Karpas-422 (cell line): ENCODE results near the gene AKT3. TPM values are rescaled to one million over a fixed set of nuclear protein-coding genes. Genes with fewer than 3 reads are reported as not detected.

Experiments
- DNase-seq: peaks from one replicate; pipeline ENCODE4 v3.0.0-alpha.2; 2015
- H2AFZ ChIP-seq: fragments of 200-600 bp; sonication (generic); 2 replicates; pipeline ENCODE4 v1.6.1; 2014; ENCODE audit warnings: antibody characterized with exemption, low read length, mixed read lengths
- H3K27ac ChIP-seq: fragments of 200-600 bp; sonication (generic); 2 replicates; pipeline ENCODE4 v1.5.1; 2014; ENCODE audit warnings: mild to moderate bottlenecking, low read length, moderate library complexity
- H3K27me3 ChIP-seq: fragments of 200-600 bp; sonication (generic); 2 replicates; pipeline ENCODE4 v1.6.1; 2014; ENCODE audit warnings: low read length, mixed read lengths
- H3K36me3 ChIP-seq: fragments of 200-600 bp; sonication (generic); 2 replicates; pipeline ENCODE4 v1.6.1; 2014; ENCODE audit warnings: low read length, mixed read lengths; ENCODE audit not compliant: insufficient read depth
- H3K4me1 ChIP-seq: fragments of 200-600 bp; sonication (generic); 2 replicates; pipeline ENCODE4 v1.6.1; 2014; ENCODE audit warnings: mild to moderate bottlenecking, low read length, mixed read lengths
- H3K4me2 ChIP-seq: fragments of 200-600 bp; sonication (generic); 2 replicates; pipeline ENCODE4 v1.6.1; 2014; ENCODE audit warnings: low read length, low read depth, mild to moderate bottlenecking; ENCODE audit not compliant: poor library complexity, severe bottlenecking
- H3K4me3 ChIP-seq: fragments of 200-600 bp; sonication (generic); 2 replicates; pipeline ENCODE4 v1.5.1; 2014; ENCODE audit warnings: mild to moderate bottlenecking, antibody characterized with exemption, low read length, mixed read lengths
- H3K79me2 ChIP-seq: fragments of 200-600 bp; sonication (generic); 2 replicates; pipeline ENCODE4 v1.6.1; 2014; ENCODE audit warnings: mild to moderate bottlenecking, low read length, mixed read lengths
- H3K9ac ChIP-seq: fragments of 200-600 bp; sonication (generic); 2 replicates; pipeline ENCODE4 v1.6.0; 2014; ENCODE audit warnings: low read length
- H3K9me2 ChIP-seq: fragments of 200-600 bp; sonication (generic), shearing (Covaris generic); replicated peaks from 2 replicates; pipeline ENCODE4 v1.6.0; 2014; ENCODE audit warnings: mild to moderate bottlenecking, low read length, moderate library complexity; ENCODE audit not compliant: insufficient read depth
- H3K9me3 ChIP-seq: fragments of 300-700, 200-600 bp; sonication (generic); 2 replicates; pipeline ENCODE4 v1.6.1; 2014; ENCODE audit warnings: low read length, mixed read lengths
- H4K20me1 ChIP-seq: fragments of 200-600 bp; sonication (generic); 2 replicates; pipeline ENCODE4 v1.6.1; 2014; ENCODE audit warnings: mild to moderate bottlenecking, antibody characterized with exemption, low read length, low read depth; ENCODE audit not compliant: insufficient read depth
- total RNA-seq: library from RNA; depleted of rRNA; stranded (reverse); fragments of >200 nt; shearing (Covaris generic); gene quantifications from 2 replicates; pipeline ENCODE4 v1.2.3, GENCODE V29; 2014; ENCODE audit warnings: low replicate concordance

AKT3 gene
- total RNA-seq, 1 experiment from 2014 or later, result 0.11 TPM

GRCh38 chr1:243473227-243474135 is 376.6 kb downstream of the AKT3 start:
- DNase-seq, result no peak
- Histone ChIP-seq H3K27me3 (no peaks in the 10 kb centered on the region), H4K20me1 (no peaks in the 10 kb centered on the region), H3K36me3 (no peaks in the 10 kb centered on the region), H3K9ac (no peak overlapping the region), H3K27ac (no peak overlapping the region), H3K79me2 (no peaks in the 10 kb centered on the region), H2AFZ (no peak overlapping the region), H3K4me1 (peaks cover 20% of the 10 kb centered on the region), H3K4me2 (no peak overlapping the region), H3K9me3 (no peaks in the 10 kb centered on the region), H3K4me3 (no peak overlapping the region), H3K9me2 (no peaks in the 10 kb centered on the region)

- Histone ChIP-seq H3K27me3 (no peaks in the 10 kb centered on the region), H3K4me2 (peak overlapping the region; percentile 53), H3K4me3 (no peak overlapping the region), H3K36me3 (no peaks in the 10 kb centered on the region), H3K9me3 (no peaks in the 10 kb centered on the region), H3K79me2 (no peaks in the 10 kb centered on the region), H3K4me1 (peaks cover 20% of the 10 kb centered on the region), H2AFZ (0 out of 2 replicates have a peak overlapping the region, but pooled peaks have one; percentile 55), H3K9ac (no peak overlapping the region), H3K27ac (peak overlapping the region; percentile 63), H4K20me1 (no peaks in the 10 kb centered on the region), H3K9me2 (no peaks in the 10 kb centered on the region)
- peak; percentile 61 for DNase-seq
These were observed 378.0 kb downstream of the AKT3 start for GRCh38 chr1:243471754-243472745.

GRCh38 chr1:243471026-243471685 is 378.9 kb downstream of the AKT3 start:
- no peaks in the 10 kb centered on the region for H3K9me2 ChIP-seq
- no peaks in the 10 kb centered on the region for H3K79me2 ChIP-seq
- H3K27ac ChIP-seq, result 0 out of 2 replicates have a peak overlapping the region, but pooled peaks have one; percentile 29
- no peaks in the 10 kb centered on the region for H3K36me3 ChIP-seq
- H3K4me1 ChIP-seq, result peaks cover 20% of the 10 kb centered on the region
- DNase-seq, result no peak
- peak overlapping the region; percentile 53 for H3K4me2 ChIP-seq
- no peak overlapping the region for H3K4me3 ChIP-seq
- no peak overlapping the region for H2AFZ ChIP-seq
- H4K20me1 ChIP-seq, result no peaks in the 10 kb centered on the region
- no peaks in the 10 kb centered on the region for H3K27me3 ChIP-seq
- H3K9me3 ChIP-seq, result no peaks in the 10 kb centered on the region
- no peak overlapping the region for H3K9ac ChIP-seq

GRCh38 chr1:243470502-243470901 is 379.5 kb downstream of the AKT3 start:
- no peak overlapping the region for H3K4me2 ChIP-seq
- no peaks in the 10 kb centered on the region for H3K27me3 ChIP-seq
- no peaks in the 10 kb centered on the region for H3K36me3 ChIP-seq
- H3K9me3 ChIP-seq, result no peaks in the 10 kb centered on the region
- H3K9me2 ChIP-seq, result no peaks in the 10 kb centered on the region
- no peaks in the 10 kb centered on the region for H3K79me2 ChIP-seq
- no peak for DNase-seq
- H3K9ac ChIP-seq, result no peak overlapping the region
- no peaks in the 10 kb centered on the region for H4K20me1 ChIP-seq
- no peak overlapping the region for H2AFZ ChIP-seq
- H3K27ac ChIP-seq, result no peak overlapping the region
- H3K4me1 ChIP-seq, result peaks cover 20% of the 10 kb centered on the region
- no peak overlapping the region for H3K4me3 ChIP-seq

- H2AFZ ChIP-seq, result no peak overlapping the region
- H3K4me1 ChIP-seq, result peaks cover 20% of the 10 kb centered on the region
- no peak overlapping the region for H3K9ac ChIP-seq
- H3K4me3 ChIP-seq, result no peak overlapping the region
- no peaks in the 10 kb centered on the region for H3K27me3 ChIP-seq
- no peak overlapping the region for H3K4me2 ChIP-seq
- H3K9me3 ChIP-seq, result no peaks in the 10 kb centered on the region
- no peaks in the 10 kb centered on the region for H4K20me1 ChIP-seq
- no peak for DNase-seq
- H3K9me2 ChIP-seq, result no peaks in the 10 kb centered on the region
- no peaks in the 10 kb centered on the region for H3K79me2 ChIP-seq
- no peak overlapping the region for H3K27ac ChIP-seq
- H3K36me3 ChIP-seq, result no peaks in the 10 kb centered on the region
These were observed 380.5 kb downstream of the AKT3 start for GRCh38 chr1:243469497-243469896.

GRCh38 chr1:243465738-243466137 is 384.3 kb downstream of the AKT3 start:
- H3K9me2 ChIP-seq, result no peaks in the 10 kb centered on the region
- no peak overlapping the region for H3K4me2 ChIP-seq
- no peaks in the 10 kb centered on the region for H4K20me1 ChIP-seq
- no peak overlapping the region for H3K9ac ChIP-seq
- H3K36me3 ChIP-seq, result no peaks in the 10 kb centered on the region
- no peaks in the 10 kb centered on the region for H3K9me3 ChIP-seq
- no peak overlapping the region for H3K27ac ChIP-seq
- H2AFZ ChIP-seq, result no peak overlapping the region
- DNase-seq, result no peak
- no peaks in the 10 kb centered on the region for H3K79me2 ChIP-seq
- H3K4me3 ChIP-seq, result no peak overlapping the region
- H3K4me1 ChIP-seq, result peaks cover under 1% of the 10 kb centered on the region; the same call in 1 of the 2 replicates
- no peaks in the 10 kb centered on the region for H3K27me3 ChIP-seq

GRCh38 chr1:243465081-243465480 is 385.0 kb downstream of the AKT3 start:
- H3K36me3 ChIP-seq, result no peaks in the 10 kb centered on the region
- no peak overlapping the region for H2AFZ ChIP-seq
- H3K79me2 ChIP-seq, result no peaks in the 10 kb centered on the region
- no peak overlapping the region for H3K27ac ChIP-seq
- H3K4me3 ChIP-seq, result no peak overlapping the region
- no peaks in the 10 kb centered on the region for H4K20me1 ChIP-seq
- no peak overlapping the region for H3K4me2 ChIP-seq
- no peak for DNase-seq
- H3K9ac ChIP-seq, result no peak overlapping the region
- H3K9me2 ChIP-seq, result no peaks in the 10 kb centered on the region
- H3K27me3 ChIP-seq, result no peaks in the 10 kb centered on the region
- no peaks in the 10 kb centered on the region for H3K4me1 ChIP-seq
- H3K9me3 ChIP-seq, result no peaks in the 10 kb centered on the region
